ENCODE results near the gene PLA1A.
"Not testable (repeated sequence)": the region's sequence is repeated elsewhere in the genome, so short reads cannot be mapped to it uniquely, and the experiment has no call there.

The PLA1A gene

GRCh38 chr3:119597548-119598288 lies at the start of gene PLA1A:
Gene PLA1A, plus strand, starts transcription at chr3:119597885. Its CDS starts 29 bp downstream, at chr3:119597914.
- H3K4me1 ChIP-seq: peaks cover 0 to 45% (median 0%) of the 10 kb centered on the region in 10 experiments; a peak in 6 of 20 replicates
- H3K9ac ChIP-seq: no peak within 1 kb of the TSS
- no peak within 1 kb of the TSS for H3K27ac ChIP-seq
- no peaks in the 10 kb centered on the region for H4K20me1 ChIP-seq
- TF ChIP-seq Cebpa-rat (IDR thresholded peaks at IDR 0.05): no peak
- peak within 1 kb of the TSS in 3 of 11 experiments; percentile 10 to 71 (median 60); a peak in 5 of 22 replicates for H3K4me2 ChIP-seq
- no peaks in the 10 kb centered on the region for H3K36me3 ChIP-seq
- no peaks in the 10 kb centered on the region for H3K9me3 ChIP-seq (replicated peaks in 1 of 11)
- no peaks in the 10 kb centered on the region for H3K27me3 ChIP-seq
- H3K4me3 ChIP-seq: no peak within 1 kb of the TSS

- H3K9me3 ChIP-seq (replicated peaks in 1 of 11): no peaks in the 10 kb centered on the region
- H3K36me3 ChIP-seq: peaks cover 0 to 37% (median 0%) of the 10 kb centered on the region in 11 experiments; a peak in 5 of 22 replicates
- peaks cover 0 to 73% (median 0%) of the 10 kb centered on the region in 10 experiments; a peak in 4 of 20 replicates for H3K4me1 ChIP-seq
- no peak overlapping the region for H3K4me3 ChIP-seq
- peak overlapping the region in 2 of 11 experiments; percentile 47 to 73; a peak in 4 of 22 replicates for H3K4me2 ChIP-seq
- H3K27me3 ChIP-seq: no peaks in the 10 kb centered on the region
- no peaks in the 10 kb centered on the region for H4K20me1 ChIP-seq
- H3K27ac ChIP-seq: peak overlapping the region in 2 of 11 experiments; percentile 29 to 45; a peak in 2 of 22 replicates
- no peak for TF ChIP-seq Cebpa-rat (IDR thresholded peaks at IDR 0.05)
- H3K9ac ChIP-seq: peak overlapping the region in 2 of 11 experiments; percentile 32 to 48; a peak in 2 of 22 replicates
These were observed 49.3 kb upstream of the PLA1A start for GRCh38 chr3:119548341-119548740.

GRCh38 chr3:119550192-119550910 lies 47.3 kb upstream of the PLA1A start:
- Histone ChIP-seq H3K4me3 (no peak overlapping the region), H3K4me1 (peaks cover 0 to 86% (median under 1%) of the 10 kb centered on the region in 10 experiments; a peak in 8 of 20 replicates), H3K27me3 (no peaks in the 10 kb centered on the region), H3K4me2 (peak overlapping the region in 2 of 11 experiments; percentile 47 to 73; a peak in 3 of 22 replicates), H3K36me3 (peaks cover 0 to 26% (median 0%) of the 10 kb centered on the region in 11 experiments; a peak in 4 of 22 replicates), H3K9me3 (replicated peaks in 1 of 11) (no peaks in the 10 kb centered on the region), H3K9ac (no peak overlapping the region), H3K27ac (no peak overlapping the region), H4K20me1 (no peaks in the 10 kb centered on the region)
- no peak for TF ChIP-seq Cebpa-rat (IDR thresholded peaks at IDR 0.05)

GRCh38 chr3:119551598-119551997 lies 46.1 kb upstream of the PLA1A start:
- TF ChIP-seq Cebpa-rat (IDR thresholded peaks at IDR 0.05): no peak
- H3K27me3 ChIP-seq: no peaks in the 10 kb centered on the region
- no peak overlapping the region for H3K9ac ChIP-seq
- H3K9me3 ChIP-seq (replicated peaks in 1 of 11): no peaks in the 10 kb centered on the region
- peak overlapping the region in 1 of 11 experiments; percentile 73; a peak in 2 of 22 replicates for H3K4me2 ChIP-seq
- no peak overlapping the region for H3K27ac ChIP-seq
- peaks cover 0 to 24% (median 0%) of the 10 kb centered on the region in 11 experiments; a peak in 4 of 22 replicates for H3K36me3 ChIP-seq
- no peaks in the 10 kb centered on the region for H4K20me1 ChIP-seq
- H3K4me3 ChIP-seq: no peak overlapping the region
- H3K4me1 ChIP-seq: peaks cover 0 to 88% (median 3%) of the 10 kb centered on the region in 10 experiments; a peak in 8 of 20 replicates

GRCh38 chr3:119552928-119553327 lies 44.8 kb upstream of the PLA1A start:
- H4K20me1 ChIP-seq; H3K9ac ChIP-seq; H3K9me3 ChIP-seq (replicated peaks in 1 of 11); H3K27me3 ChIP-seq; H3K27ac ChIP-seq; H3K4me3 ChIP-seq; H3K4me2 ChIP-seq: not testable (repeated sequence)
- peaks cover 0 to 88% (median 3%) of the 10 kb centered on the region in 10 experiments; a peak in 8 of 20 replicates for H3K4me1 ChIP-seq
- peaks cover 0 to 30% (median 0%) of the 10 kb centered on the region in 11 experiments; a peak in 5 of 22 replicates for H3K36me3 ChIP-seq

- H3K4me2 ChIP-seq: peak overlapping the region in 3 of 11 experiments; percentile 75 to 89 (median 84); a peak in 5 of 22 replicates
- peak overlapping the region in 3 of 11 experiments; percentile 44 to 62 (median 46); a peak in 6 of 22 replicates for H3K9ac ChIP-seq
- peak overlapping the region in 1 of 10 experiments; percentile 20; a peak in 2 of 20 replicates for H3K4me3 ChIP-seq
- H3K27ac ChIP-seq: peak overlapping the region in 3 of 11 experiments; percentile 40 to 79 (median 73); a peak in 5 of 22 replicates
- H3K36me3 ChIP-seq: peaks cover 0 to 30% (median 0%) of the 10 kb centered on the region in 11 experiments; a peak in 5 of 22 replicates
- H3K27me3 ChIP-seq: no peaks in the 10 kb centered on the region
- peaks cover 0 to 88% (median 3%) of the 10 kb centered on the region in 10 experiments; a peak in 8 of 20 replicates for H3K4me1 ChIP-seq
- H3K9me3 ChIP-seq (replicated peaks in 1 of 11): no peaks in the 10 kb centered on the region
- H4K20me1 ChIP-seq: no peaks in the 10 kb centered on the region
- TF ChIP-seq Cebpa-rat (IDR thresholded peaks at IDR 0.05): no peak
These were observed 43.8 kb upstream of the PLA1A start for GRCh38 chr3:119553823-119554415.

- Histone ChIP-seq H3K27ac (peak overlapping the region in 4 of 11 experiments; percentile 38 to 79 (median 70); a peak in 6 of 22 replicates), H3K4me3 (peak overlapping the region in 1 of 10 experiments; percentile 3; a peak in 2 of 20 replicates)
These were observed 42.4 kb upstream of the PLA1A start for GRCh38 chr3:119555309-119555735.

GRCh38 chr3:119555929-119556328 lies 41.8 kb upstream of the PLA1A start:
- Histone ChIP-seq H3K27ac (peak overlapping the region in 4 of 11 experiments; percentile 38 to 79 (median 70); a peak in 6 of 22 replicates), H3K4me3 (peak overlapping the region in 2 of 10 experiments; percentile 59 to 60; a peak in 3 of 20 replicates), H3K9me3 (replicated peaks in 1 of 11) (no peaks in the 10 kb centered on the region), H4K20me1 (no peaks in the 10 kb centered on the region), H3K4me2 (peak overlapping the region in 4 of 11 experiments; percentile 40 to 89 (median 80); a peak in 8 of 22 replicates), H3K27me3 (no peaks in the 10 kb centered on the region), H3K36me3 (peaks cover 0 to 16% (median 0%) of the 10 kb centered on the region in 11 experiments; a peak in 3 of 22 replicates), H3K4me1 (peaks cover 0 to 84% (median 3%) of the 10 kb centered on the region in 10 experiments; a peak in 8 of 20 replicates), H3K9ac (peak overlapping the region in 3 of 11 experiments; percentile 46 to 89 (median 55); a peak in 6 of 22 replicates)
- TF ChIP-seq Cebpa-rat (IDR thresholded peaks at IDR 0.05): no peak

More at GRCh38 chr3:119555309-119555735, 42.4 kb upstream of the PLA1A start:
- Histone ChIP-seq H3K4me2 (peak overlapping the region in 5 of 11 experiments; percentile 6 to 89 (median 75); a peak in 9 of 22 replicates), H3K36me3 (peaks cover 0 to 19% (median 0%) of the 10 kb centered on the region in 11 experiments; a peak in 4 of 22 replicates), H3K9ac (peak overlapping the region in 3 of 11 experiments; percentile 46 to 89 (median 62); a peak in 4 of 22 replicates), H3K9me3 (replicated peaks in 1 of 11) (no peaks in the 10 kb centered on the region), H3K27me3 (no peaks in the 10 kb centered on the region), H4K20me1 (no peaks in the 10 kb centered on the region), H3K4me1 (peaks cover 0 to 87% (median 3%) of the 10 kb centered on the region in 10 experiments; a peak in 8 of 20 replicates)
- TF ChIP-seq Cebpa-rat (IDR thresholded peaks at IDR 0.05): no peak
